Measurements from ENCODE around the gene ADGRV1.
"Not testable (repeated sequence)": the region's sequence is repeated elsewhere in the genome, so short reads cannot be mapped to it uniquely, and the experiment has no call there.

The ADGRV1 gene

GRCh38 chr5:91038180-91038808 lies 479.7 kb downstream of the ADGRV1 start:
- no peak overlapping the region for H3K27ac ChIP-seq
- no peak for DNase-seq (ENCODE audit: low read depth, low spot score)
- TF ChIP-seq FOXP2 (optimal IDR thresholded peaks at IDR 0.05; ENCODE audit: control extremely low read depth, extremely low read length, insufficient read depth) (no peak), POLR2AphosphoS5 (IDR thresholded peaks at IDR 0.05; ENCODE audit: borderline replicate concordance, low read depth, low read length) (no peak), EZH2 (IDR thresholded peaks at IDR 0.05) (no peak)

GRCh38 chr5:91041132-91041531 lies 482.5 kb downstream of the ADGRV1 start:
- DNase-seq (ENCODE audit: low read depth, low spot score); H3K36me3 ChIP-seq (ENCODE audit: insufficient read depth, low read length); H3K9me3 ChIP-seq (ENCODE audit: low read depth, low read length); H3K27ac ChIP-seq; H3K9ac ChIP-seq (ENCODE audit: insufficient read length); H3K4me3 ChIP-seq: not testable (repeated sequence)

More at GRCh38 chr5:91038180-91038808, 479.7 kb downstream of the ADGRV1 start:
- no peak overlapping the region for H3K4me3 ChIP-seq
- no peak overlapping the region for H3K9ac ChIP-seq (ENCODE audit: insufficient read length)
- no peaks in the 10 kb centered on the region for H3K9me3 ChIP-seq (ENCODE audit: low read depth, low read length)
- no peaks in the 10 kb centered on the region for H3K36me3 ChIP-seq (ENCODE audit: insufficient read depth, low read length)

- Histone ChIP-seq H3K4me3 (peak overlapping the region; percentile 4; the same call in 1 of the 2 replicates), H3K9ac (ENCODE audit: insufficient read length) (no peak overlapping the region), H3K36me3 (ENCODE audit: insufficient read depth, low read length) (no peaks in the 10 kb centered on the region), H3K27ac (peak overlapping the region; percentile 42; the same call in 1 of the 2 replicates), H3K9me3 (ENCODE audit: low read depth, low read length) (peaks cover 6% of the 10 kb centered on the region; the same call in 1 of the 2 replicates)
- no peak for DNase-seq (ENCODE audit: low read depth, low spot score)
- no peak for TF ChIP-seq EZH2 (IDR thresholded peaks at IDR 0.05)
- no peak for TF ChIP-seq FOXP2 (optimal IDR thresholded peaks at IDR 0.05; ENCODE audit: control extremely low read depth, extremely low read length, insufficient read depth)
- TF ChIP-seq POLR2AphosphoS5 (IDR thresholded peaks at IDR 0.05; ENCODE audit: borderline replicate concordance, low read depth, low read length), result no peak
Observed at GRCh38 chr5:91042247-91042935, 483.8 kb downstream of the ADGRV1 start.

GRCh38 chr5:91042936-91043255 lies 484.3 kb downstream of the ADGRV1 start:
- TF ChIP-seq FOXP2 (optimal IDR thresholded peaks at IDR 0.05; ENCODE audit: control extremely low read depth, extremely low read length, insufficient read depth) (no peak), EZH2 (IDR thresholded peaks at IDR 0.05) (no peak), POLR2AphosphoS5 (IDR thresholded peaks at IDR 0.05; ENCODE audit: borderline replicate concordance, low read depth, low read length) (no peak)
- DNase-seq (ENCODE audit: low read depth, low spot score), result no peak
- Histone ChIP-seq H3K4me3 (peak overlapping the region; percentile 4; the same call in 1 of the 2 replicates), H3K27ac (peak overlapping the region; percentile 42; the same call in 1 of the 2 replicates), H3K36me3 (ENCODE audit: insufficient read depth, low read length) (no peaks in the 10 kb centered on the region), H3K9me3 (ENCODE audit: low read depth, low read length) (peaks cover 6% of the 10 kb centered on the region; the same call in 1 of the 2 replicates), H3K9ac (ENCODE audit: insufficient read length) (no peak overlapping the region)

GRCh38 chr5:91048073-91048472 lies 489.5 kb downstream of the ADGRV1 start:
- no peaks in the 10 kb centered on the region for H3K36me3 ChIP-seq (ENCODE audit: insufficient read depth, low read length)
- H3K9ac ChIP-seq (ENCODE audit: insufficient read length), result no peak overlapping the region
- peaks cover 6% of the 10 kb centered on the region; the same call in 1 of the 2 replicates for H3K9me3 ChIP-seq (ENCODE audit: low read depth, low read length)
- TF ChIP-seq FOXP2 (optimal IDR thresholded peaks at IDR 0.05; ENCODE audit: control extremely low read depth, extremely low read length, insufficient read depth) (no peak), POLR2AphosphoS5 (IDR thresholded peaks at IDR 0.05; ENCODE audit: borderline replicate concordance, low read depth, low read length) (no peak), EZH2 (IDR thresholded peaks at IDR 0.05) (no peak)
- H3K4me3 ChIP-seq, result no peak overlapping the region
- H3K27ac ChIP-seq, result no peak overlapping the region
- no peak for DNase-seq (ENCODE audit: low read depth, low spot score)

- Histone ChIP-seq H3K27ac (no peak overlapping the region), H3K9me3 (ENCODE audit: low read depth, low read length) (peaks cover 6% of the 10 kb centered on the region; the same call in 1 of the 2 replicates), H3K9ac (ENCODE audit: insufficient read length) (no peak overlapping the region), H3K36me3 (ENCODE audit: insufficient read depth, low read length) (no peaks in the 10 kb centered on the region), H3K4me3 (no peak overlapping the region)
- no peak for DNase-seq (ENCODE audit: low read depth, low spot score)
- TF ChIP-seq POLR2AphosphoS5 (IDR thresholded peaks at IDR 0.05; ENCODE audit: borderline replicate concordance, low read depth, low read length) (no peak), EZH2 (IDR thresholded peaks at IDR 0.05) (no peak), FOXP2 (optimal IDR thresholded peaks at IDR 0.05; ENCODE audit: control extremely low read depth, extremely low read length, insufficient read depth) (no peak)
Observed at GRCh38 chr5:91049112-91049511, 490.5 kb downstream of the ADGRV1 start.

DNA sequence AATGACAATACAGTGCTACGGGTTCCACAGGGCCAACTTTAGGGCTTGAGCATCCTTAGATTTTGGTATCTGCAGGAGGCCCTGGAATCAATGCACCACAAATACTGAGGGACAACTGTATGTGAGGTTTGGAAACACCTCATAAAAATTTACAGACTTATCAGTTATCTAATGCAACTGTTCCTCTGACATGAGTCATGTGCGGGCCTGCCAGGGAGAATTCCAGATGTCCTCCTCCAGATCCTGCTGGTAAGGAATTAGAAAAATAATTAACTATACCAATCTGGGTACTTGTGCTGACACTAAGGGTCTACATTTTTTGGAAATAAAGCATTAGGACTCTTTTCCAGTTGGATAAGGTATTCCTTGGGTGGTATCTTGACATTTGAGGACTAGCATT lies 491.2 kb downstream of the ADGRV1 start:
- no peak for DNase-seq (ENCODE audit: low read depth, low spot score)
- Histone ChIP-seq H3K9me3 (ENCODE audit: low read depth, low read length) (peaks cover under 1% of the 10 kb centered on the region; the same call in 1 of the 2 replicates), H3K9ac (ENCODE audit: insufficient read length) (no peak overlapping the region), H3K4me3 (no peak overlapping the region), H3K36me3 (ENCODE audit: insufficient read depth, low read length) (no peaks in the 10 kb centered on the region), H3K27ac (no peak overlapping the region)
- no peak for TF ChIP-seq FOXP2 (optimal IDR thresholded peaks at IDR 0.05; ENCODE audit: control extremely low read depth, extremely low read length, insufficient read depth)
- TF ChIP-seq POLR2AphosphoS5 (IDR thresholded peaks at IDR 0.05; ENCODE audit: borderline replicate concordance, low read depth, low read length), result no peak

DNA sequence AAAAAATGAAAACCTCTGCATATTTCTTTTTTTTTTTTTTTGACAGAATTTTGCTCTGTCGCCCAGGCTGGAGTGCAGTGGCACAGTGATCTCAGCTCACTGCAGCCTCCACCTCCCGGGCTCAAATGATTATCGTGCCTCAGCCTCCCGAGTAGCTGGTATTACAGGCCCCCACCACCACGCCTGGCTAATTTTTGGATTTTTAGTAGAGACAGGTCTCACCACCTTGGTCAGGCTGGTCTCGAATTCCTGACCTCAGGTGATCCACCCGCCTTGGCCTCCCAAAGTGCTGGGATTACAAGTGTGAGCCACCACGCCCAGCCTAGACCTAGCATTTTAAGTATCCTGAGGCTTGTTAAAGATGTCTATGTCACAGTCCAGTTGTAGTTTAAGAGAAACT lies 493.8 kb downstream of the ADGRV1 start:
- not testable (repeated sequence) for H3K9ac ChIP-seq (ENCODE audit: insufficient read length); H3K27ac ChIP-seq; H3K9me3 ChIP-seq (ENCODE audit: low read depth, low read length); DNase-seq (ENCODE audit: low read depth, low spot score); H3K4me3 ChIP-seq; H3K36me3 ChIP-seq (ENCODE audit: insufficient read depth, low read length)

Measured in SK-N-MC (cell line).